Right kidney (tissue), 1 donor: ENCODE data around the gene CHN1.

Experiments
- DNase-seq: peaks from one replicate; pipeline ENCODE4 v3.0.0-alpha.2; 2016

The CHN1 gene

DNA sequence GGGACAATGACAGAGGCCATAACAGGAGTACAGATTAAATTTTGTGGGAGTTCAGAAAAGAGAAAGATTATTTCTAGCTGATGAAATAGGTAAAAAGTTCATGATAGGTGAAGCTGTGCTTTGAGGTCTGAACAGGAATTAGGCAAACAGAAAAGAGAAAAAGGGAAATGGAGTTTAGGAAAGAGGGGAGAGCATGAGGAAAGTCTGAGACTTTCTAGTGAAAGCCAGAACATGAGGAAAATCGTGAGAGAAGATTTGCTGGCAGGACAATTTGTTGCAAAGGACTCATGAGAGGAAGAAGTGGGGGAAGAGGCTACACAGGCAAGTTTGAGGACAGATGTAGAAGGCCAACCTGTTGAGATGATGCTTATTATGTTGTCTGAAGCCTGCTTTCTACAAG lies 6.3 kb upstream of the CHN1 start:
- no peak for DNase-seq

DNA sequence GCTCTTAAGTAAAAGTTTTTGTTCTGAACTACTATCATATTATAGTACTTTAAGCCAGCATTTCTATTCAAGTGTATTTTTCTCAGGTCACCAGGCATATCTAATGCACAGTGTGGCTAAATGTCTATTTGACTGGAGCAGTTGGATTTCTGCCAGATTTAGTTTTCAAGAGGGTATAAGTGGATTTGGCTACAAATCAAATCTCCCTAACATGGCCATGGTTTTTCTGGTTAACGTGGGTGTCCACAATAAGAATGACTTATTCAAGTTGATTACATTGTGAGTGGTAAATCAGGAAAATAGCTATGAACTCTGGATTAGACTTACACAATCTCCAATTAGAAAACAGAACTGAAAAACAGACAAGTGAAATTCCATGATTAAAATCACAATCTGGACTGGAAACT lies 5.7 kb upstream of the CHN1 start:
- DNase-seq, result no peak

DNA sequence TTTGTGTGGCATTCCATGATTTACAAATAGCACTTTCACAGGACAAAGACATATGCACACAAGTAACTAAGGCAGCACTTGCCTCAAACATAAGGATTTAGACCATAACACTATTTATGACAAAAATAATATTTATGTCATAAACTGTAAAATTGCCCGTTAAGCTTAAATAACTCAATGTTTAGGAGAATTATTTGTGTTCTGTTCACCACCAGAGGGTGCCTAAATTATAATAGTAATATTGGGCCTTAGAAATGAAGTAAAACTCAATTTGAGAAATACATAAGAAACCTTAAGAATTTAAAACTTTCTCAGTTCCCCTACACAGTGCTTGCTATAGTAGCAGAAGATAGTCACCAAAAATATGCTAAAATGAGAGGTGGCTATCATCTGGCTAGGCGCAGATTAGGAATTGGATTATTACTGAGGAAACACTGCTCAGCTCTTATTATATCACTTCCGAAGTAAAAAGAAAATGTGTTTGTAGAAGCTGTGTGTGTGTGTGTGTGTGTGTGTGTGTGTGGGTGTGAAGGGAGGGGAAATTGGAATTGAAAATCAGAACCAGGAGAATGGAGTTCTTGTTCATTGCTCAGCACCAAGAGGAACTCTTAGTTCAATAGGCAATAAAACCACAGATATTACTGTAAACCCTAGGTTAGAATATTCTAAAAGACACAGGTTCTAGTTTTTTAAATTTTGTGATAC lies 4.9 kb upstream of the CHN1 start:
- DNase-seq, result no peak

DNA sequence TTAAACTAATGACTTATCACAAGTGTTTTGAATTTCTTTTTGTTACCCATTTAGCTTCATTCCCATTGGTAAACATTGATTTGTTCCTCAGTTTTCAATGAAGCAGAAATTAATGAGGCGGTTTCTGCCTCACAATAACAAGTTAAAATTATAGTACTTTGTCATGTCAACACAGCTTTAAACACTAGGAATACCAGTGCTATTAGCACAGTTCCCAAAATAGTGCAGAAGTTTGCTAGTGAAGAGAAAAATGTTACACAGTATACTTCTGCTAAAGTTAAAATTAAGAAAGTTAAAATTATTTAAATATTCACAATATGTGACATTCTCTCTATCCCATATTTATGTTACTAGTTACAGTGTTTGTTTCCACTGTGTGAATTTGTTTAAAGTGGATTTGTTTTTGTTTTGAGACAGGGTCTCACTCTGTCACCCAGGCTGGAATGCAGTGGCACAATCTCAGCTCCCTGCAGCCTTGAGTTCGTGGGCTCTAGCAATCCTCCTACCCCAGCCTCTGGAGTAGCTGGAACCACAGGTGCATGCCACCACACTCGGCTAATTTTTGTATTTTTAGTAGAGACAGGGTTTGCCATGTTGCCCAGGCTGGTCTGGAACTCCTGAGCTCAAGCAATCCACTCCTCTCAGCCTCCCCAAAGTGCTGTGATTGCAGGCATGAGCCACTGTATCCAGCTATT lies 3.8 kb upstream of the CHN1 start:
- no peak for DNase-seq

DNA sequence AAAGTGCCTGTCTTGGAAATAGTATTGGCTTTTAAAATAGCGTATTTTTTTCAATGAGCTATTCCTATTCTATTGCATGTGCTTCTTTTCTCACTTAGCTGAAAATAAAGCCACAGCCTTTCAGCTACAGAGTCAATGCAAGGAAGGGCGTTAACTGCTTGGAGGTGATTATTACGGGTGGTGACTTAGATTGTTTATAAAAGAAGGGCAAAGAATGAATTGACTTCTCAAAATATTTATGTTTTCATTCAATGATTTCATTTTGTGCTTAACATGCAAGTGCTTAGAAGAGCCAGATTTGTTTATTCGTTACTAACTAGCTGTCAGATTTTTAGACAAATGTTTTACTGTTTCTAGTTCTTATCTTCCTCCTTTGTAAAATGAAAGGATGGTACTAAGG lies 2.8 kb upstream of the CHN1 start:
- DNase-seq, result no peak

DNA sequence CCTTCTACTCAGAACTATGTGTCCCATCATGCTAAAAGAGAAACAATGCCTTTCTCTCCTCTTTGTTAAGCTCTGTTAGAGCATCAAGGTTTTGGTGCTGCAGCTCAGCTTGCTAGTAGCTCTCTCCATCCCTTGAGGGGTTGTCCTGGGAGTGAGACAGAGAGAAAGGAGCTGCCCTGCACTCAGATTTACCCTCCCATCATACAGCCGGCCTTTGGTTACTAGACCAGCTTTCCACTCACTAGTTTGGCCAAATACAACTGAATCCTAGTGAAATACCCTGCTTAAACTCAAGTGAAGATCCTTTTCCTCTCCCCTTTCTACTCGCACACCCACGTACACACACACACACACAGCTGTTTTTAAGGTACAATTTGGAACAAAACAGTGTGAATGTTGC lies 2.3 kb upstream of the CHN1 start:
- no peak for DNase-seq

DNA sequence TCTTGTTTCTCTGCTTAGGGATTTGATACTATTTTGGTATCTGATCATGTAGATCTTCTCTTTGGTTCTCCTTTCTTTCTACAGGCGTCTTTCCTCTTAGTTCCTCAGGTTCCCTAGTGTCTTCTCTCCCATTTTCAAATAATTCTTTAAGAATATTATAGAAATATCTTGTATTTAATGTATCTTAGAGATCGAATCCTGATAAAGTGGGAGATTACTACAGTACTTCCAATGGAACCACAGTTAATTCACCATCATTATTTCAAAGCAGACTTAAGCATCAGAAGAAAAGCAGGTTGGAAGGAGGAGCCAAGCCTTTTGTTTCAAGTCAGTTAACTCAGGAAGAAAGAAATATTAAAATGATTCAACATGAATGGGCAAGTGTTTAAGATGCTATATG lies 1.1 kb upstream of the CHN1 start:
- DNase-seq, result no peak

DNA sequence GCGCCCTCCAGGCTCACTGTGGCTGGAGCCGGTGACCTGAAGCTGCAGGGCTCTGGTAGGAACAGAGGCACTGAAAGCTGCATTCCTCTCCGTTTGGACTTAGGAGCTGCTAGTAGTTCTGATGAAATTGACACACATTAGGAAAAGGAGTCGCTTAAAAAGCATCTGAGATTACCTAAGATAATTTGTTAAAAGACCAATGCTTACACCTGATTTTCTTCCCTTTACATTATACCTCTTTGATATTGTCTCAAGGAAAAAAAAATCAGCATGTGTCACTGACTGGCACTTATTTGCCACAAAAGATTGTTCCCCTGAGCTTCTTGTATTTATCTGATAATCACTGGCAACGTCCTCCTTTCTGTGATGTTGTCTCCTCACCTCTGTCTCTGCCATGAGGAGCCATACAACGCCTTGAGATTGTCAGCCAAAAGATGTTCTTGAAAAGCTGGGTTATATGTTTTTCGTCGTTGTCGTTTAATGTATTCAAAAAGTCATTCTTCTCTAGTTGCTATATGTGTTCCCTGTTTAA lies 618 bp upstream of the CHN1 start:
- DNase-seq, result no peak

DNA sequence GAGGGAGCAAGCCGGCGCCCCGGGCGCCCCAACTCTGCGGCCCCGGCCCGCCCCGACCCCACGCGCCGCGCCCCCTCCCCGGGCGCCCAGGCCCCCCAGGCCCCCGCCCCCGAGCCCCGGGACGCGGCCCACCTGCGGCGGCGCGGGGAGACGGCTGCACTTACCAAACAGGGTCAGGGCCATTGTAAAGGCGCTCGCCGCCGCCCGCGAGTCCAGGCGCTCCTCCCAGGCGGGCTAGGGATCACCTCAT lies 526 bp downstream of the CHN1 start:
- DNase-seq, result no peak

DNA sequence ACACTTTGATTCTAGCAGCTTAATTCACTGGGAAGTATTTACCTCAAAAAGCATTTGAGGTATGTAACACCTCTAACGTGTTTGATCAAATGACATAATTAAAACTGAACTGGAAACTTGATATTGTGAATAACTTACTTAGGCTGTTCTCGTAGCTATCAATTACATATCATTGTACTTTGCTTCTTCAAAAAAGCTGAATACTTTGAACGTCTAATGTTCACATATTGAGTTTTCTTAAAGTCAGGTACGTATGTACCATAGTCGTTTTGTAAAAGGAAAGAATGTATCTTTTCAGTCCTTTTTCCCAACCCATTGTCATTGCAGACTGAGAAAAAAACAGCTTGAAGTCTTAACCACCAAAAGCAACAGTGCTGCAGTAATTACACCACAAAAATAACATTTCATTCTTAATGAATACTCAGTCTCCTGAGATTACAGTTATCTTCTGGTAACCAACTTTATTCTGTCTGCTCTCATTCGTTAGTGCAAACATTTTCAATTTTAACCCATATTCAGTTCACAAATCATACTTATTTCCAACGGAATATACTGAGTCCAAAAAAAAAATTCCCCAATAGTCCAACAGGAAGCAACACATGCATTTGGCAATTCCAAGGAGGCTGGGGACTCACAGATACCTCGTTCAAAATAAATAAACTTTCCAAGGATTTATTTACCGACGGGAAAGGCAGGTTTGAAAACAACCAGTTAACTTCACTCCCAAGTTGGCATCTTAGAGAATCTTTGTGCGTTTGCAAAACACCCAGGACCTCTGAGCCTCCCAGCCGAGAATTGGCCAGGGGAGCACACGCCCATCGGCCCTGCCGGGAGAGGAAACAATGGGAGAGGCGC lies 1.1 kb downstream of the CHN1 start:
- peak; percentile 63 for DNase-seq

DNA sequence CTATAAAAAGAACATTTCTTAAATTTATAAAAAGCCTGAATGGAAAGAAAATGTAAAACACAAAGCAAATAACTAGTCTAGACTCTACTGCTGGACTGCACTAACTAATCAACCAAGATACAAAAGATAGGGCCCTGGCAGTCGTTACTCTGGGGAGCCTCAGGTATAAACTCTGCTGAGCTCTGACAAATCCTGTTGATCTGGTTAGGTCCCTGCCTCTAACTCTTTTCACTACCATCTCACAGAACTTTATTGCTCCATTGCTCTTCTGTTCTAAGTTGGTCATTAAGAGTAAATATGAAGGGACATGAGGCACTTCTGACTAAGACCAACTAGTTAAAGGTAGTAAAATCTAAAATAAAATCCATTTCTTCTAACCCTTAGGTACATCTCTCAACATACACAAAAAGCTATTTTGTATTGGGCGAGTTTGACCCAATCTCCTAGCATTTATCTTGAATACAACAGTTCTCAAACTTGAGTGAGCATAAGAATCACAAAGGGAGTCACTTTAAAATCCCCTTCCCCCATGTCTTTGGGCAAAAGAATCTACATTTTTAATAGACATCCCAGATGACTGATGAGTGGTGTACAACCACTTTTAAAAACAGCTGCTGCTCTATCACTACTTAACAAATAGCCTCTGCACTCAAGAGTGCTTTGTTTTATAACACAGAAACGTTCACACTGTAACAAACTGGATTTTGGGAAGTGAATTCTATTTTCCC lies 2.5 kb downstream of the CHN1 start:
- DNase-seq, result no peak

DNA sequence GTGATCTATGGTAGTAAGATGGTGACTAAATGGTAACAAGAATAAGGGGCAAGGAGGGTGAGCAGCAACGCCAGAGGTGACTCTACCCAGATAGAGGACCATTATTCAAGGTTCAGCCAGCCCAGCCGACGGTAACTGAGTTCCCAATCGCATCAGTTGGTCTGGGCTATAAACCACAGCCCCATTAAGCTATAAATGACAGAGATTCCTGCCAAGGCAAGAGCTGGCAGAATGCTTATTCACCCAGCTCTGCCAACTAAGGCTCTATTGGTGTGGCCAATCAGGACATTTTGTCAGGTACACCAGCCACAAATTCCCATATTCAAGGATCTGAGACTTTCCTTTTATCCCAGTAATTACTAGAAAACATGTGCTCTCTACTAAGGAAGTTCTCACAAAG lies 3.6 kb downstream of the CHN1 start:
- no peak for DNase-seq

DNA sequence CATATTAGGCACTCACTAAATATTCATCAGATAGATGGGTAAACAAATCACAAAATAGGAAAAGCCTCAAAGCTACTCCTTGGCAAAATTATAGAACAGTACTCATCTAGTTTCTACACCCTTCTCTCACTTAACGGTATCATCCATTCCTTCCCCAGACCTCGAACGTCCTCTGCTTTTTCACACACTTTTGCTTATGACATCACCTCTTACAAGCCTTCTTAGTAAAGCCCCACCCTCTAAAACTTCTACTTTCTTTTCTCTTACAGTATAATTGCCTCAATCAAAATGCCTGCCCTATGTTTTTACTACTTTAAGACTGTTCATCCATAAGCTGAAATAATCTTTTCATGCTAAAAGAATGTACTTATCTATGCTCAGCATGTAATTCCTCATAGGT lies 8.1 kb downstream of the CHN1 start:
- DNase-seq, result no peak

DNA sequence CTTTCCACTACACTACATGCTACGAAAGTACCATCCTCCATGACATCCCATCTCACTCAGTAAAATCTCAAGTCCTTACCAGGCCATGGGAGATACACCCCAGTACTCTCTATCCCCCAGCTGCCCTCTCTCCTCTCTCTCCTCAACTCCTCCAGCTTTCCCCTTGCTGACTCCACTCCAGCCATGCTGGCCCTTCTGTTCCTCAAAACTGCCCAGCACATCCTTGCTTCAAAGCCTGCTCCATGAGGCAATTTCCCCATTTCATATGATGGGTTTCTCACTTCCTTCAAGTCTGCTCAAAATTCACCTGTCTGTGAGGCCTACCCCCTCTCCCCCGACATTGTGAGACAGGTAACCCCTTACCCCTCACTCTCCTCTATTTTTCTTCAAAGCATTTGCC lies 8.6 kb downstream of the CHN1 start:
- DNase-seq, result no peak

DNA sequence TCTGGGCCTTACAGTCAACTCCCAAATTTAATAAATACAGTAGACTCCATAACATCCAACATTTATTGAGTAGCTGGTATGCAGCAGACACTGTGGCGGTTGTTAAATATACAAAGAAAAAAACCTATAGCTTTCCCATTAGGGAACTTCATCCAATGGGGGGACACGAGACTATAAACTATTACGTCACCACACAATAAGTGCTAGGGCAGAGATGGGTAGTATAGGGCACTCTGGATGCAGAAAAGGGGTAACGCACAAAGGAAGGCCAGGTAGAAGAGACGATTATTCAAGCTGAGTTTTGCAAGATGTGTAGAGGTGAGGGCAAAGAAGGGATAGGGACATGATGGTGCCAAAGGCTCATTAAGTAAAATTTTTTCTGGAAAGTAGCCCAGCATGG lies 10.8 kb downstream of the CHN1 start:
- no peak for DNase-seq

DNA sequence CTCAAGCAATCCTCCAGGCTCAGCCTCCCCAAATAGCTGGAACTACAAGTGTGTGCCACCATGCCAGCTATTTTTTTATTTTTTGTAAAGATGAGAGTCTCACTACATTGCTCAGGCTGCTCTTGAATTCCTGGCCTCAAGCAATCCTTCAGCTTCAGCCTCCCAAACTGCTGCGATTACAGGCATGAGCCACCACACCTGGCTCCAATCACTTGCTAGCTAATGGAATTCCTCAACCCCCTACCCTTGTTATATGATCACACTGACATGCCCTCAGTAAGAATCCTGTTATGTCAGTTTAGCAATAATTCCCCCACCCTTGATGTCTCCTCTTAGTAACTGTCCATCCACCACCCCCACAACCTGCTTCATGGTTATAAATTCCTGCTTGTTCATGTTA lies 12.3 kb downstream of the CHN1 start:
- no peak for DNase-seq

DNA sequence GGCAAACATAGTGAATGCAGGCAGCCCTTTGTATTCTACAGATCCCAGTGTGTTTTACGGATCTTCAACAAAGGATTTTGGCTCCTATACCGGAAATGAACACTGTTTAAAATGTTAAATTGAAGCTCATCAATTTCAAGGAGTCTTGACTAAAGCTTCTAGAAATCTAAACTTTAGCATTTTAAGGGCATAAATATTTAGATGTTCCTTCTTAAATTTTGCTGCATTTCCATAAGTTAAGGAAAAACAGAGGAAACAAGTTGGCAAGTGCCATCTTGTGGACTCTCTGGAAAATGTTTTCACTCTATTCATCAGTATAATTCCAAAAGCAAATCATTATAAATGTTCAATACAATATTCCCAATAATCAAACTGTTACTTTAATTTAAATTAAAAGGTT lies 19.6 kb downstream of the CHN1 start:
- no peak for DNase-seq

DNA sequence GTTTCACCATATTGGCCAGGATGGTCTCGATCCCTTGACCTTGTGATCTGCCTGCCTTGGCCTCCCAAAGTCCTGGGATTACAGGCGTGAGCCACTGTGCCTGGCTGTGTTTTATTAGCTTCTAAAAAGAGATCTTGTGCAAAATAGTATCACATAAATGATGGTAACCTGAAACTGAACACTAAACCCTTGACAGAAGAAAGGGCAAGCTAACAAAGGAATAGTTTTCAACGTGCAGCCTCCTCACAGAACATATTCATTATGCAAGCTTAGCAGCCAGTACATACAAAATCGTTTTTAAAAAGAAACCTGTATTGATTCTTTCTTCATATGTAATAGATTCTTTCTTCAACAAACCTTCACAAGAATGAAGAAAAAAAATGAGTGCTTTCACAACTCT lies 20.6 kb downstream of the CHN1 start:
- no peak for DNase-seq

DNA sequence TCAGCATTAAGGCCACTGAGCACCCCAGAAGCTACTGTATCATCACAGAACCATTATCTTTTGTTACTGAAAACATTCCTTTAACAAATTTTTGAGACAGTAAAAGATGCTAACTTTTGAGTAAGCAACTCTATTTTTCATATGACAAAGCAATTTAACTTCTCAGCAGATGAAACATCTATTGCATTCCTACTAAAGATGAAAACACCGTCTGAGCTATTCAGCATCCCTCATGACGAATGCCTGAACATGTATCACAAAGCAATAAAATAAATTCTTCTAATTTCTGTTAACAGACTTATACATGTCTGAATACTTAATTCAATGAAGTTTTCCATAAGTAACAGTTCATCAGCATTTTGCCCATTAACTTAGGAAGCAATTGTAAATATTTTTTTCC lies 23.9 kb downstream of the CHN1 start:
- DNase-seq, result no peak

DNA sequence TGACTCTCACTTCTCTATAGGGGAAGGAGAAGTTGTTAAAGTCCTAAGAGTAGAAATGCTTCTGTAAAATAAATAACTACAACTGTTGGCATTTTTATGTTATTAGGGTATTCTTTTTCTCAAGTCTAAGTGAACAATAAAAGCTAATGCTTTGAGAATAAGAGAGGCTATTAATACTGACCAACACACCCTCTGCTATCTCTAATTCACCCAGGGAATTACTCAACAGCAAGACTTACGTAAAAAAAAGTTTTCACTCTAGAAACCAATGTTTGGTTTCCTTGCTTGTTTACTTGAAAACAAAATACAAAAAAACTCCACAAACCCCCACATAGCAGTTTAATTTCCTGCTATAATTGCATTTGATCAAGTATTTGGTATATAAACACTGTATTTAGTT lies 25.2 kb downstream of the CHN1 start:
- DNase-seq, result no peak

DNA sequence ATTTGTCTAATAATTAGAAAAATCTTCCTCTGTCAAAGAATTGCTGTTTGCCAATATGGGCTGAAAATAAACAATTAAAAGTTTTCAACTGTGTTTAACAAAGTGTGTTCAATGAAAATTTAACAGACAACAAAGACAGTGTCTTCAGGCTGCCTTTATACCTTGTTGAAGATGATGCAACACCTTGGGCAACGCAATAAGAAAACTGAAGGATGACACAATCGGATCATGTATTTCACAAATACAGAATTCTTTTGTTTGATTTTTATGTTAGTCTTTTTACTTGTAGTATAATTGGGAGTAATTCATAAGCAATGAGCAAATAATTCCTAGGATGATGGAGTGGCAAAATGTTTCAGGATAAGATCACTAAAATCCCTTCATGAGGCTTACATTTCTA lies 27.8 kb downstream of the CHN1 start:
- no peak for DNase-seq

DNA sequence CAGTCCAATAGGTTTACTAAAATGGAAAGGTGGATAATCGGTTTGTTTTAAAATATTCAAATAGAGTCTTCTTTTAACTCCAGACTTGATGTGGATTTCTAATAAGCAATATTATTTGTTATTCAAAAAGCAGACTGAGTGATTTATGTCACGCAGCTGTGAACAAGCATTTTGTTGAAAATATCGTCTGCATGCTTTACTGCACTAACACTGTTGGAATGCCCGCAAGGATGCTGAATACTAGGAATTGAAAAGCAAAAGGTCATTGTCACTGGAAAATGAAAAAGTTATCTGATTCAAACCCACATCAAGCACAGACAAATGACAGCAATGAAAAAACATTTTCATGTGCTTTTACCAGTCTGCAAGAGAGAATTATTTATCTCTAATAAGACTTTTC lies 31.1 kb downstream of the CHN1 start:
- DNase-seq, result no peak

DNA sequence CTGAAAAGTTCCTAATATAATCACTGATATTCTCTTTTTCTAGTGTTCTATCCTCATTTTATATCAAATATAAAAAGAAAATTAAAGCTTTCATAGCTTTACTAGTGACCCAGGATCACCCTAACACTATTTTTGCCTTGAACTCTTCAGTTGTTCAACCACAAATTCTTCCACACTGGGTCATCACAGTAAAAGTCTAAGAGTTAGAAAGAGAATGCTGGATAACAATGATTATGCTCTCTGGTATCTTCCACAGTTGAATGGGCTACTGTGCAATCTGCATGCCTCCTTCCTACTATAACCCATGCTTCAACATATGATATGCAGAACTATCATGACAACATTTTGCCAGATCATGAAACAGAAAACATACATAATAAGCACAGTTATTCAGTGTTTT lies 32.3 kb downstream of the CHN1 start:
- no peak for DNase-seq
